Ectodermal cell (in vitro differentiated cells): Measurements from ENCODE around the gene ATXN3L.

ENCODE experiments used
- H3K27ac ChIP-seq: 2 replicates; pipeline ENCODE4 v1.7.0; 2013; ENCODE audit warnings: mild to moderate bottlenecking, low read depth, low read length; ENCODE audit not compliant: insufficient read depth, poor library complexity, severe bottlenecking
- H3K27me3 ChIP-seq: 2 replicates; pipeline ENCODE4 v1.7.0; 2013; ENCODE audit warnings: mild to moderate bottlenecking, low read length; ENCODE audit not compliant: insufficient read depth, control insufficient read depth, poor library complexity, severe bottlenecking
- H3K36me3 ChIP-seq: one replicate; pipeline ENCODE4 v1.7.0; 2013; ENCODE audit warnings: low read length; ENCODE audit not compliant: control insufficient read depth, insufficient read depth
- H3K4me1 ChIP-seq: one replicate; pipeline ENCODE4 v1.7.0; 2013; ENCODE audit warnings: low read length; ENCODE audit not compliant: control insufficient read depth, insufficient read depth
- H3K4me3 ChIP-seq: 2 replicates; pipeline ENCODE4 v1.7.0; 2013; ENCODE audit warnings: low read depth, low read length, control low read depth; ENCODE audit not compliant: insufficient read depth
- H3K9me3 ChIP-seq: 2 replicates; pipeline ENCODE4 v1.7.0; 2013; ENCODE audit warnings: mild to moderate bottlenecking, low read length, moderate library complexity; ENCODE audit not compliant: control insufficient read depth
- WGBS, 2 experiments: methylation state at CpG; one replicate each; pipeline ENCODE4 v1.1.7; 2013; ENCODE audit warnings: missing lambda C conversion rate in 2 of 2; 5-methylcytosine and 5-hydroxymethylcytosine counted together

ATXN3L gene

GRCh38 chrX:13288671-13289070 is 31.2 kb downstream of the ATXN3L start:
- Histone ChIP-seq H3K27me3 (no peaks in the 10 kb centered on the region), H3K9me3 (no peaks in the 10 kb centered on the region), H3K36me3 (no peaks in the 10 kb centered on the region), H3K4me3 (no peak overlapping the region), H3K27ac (no peak overlapping the region), H3K4me1 (no peaks in the 10 kb centered on the region)
- 90 to 100% methylated on average over 1 to 2 of the region's 5 CpGs for WGBS, 2 experiments

- Histone ChIP-seq H3K4me3 (no peak overlapping the region), H3K4me1 (no peaks in the 10 kb centered on the region), H3K36me3 (no peaks in the 10 kb centered on the region), H3K27me3 (no peaks in the 10 kb centered on the region), H3K27ac (no peak overlapping the region), H3K9me3 (no peaks in the 10 kb centered on the region)
- 88 to 100% methylated on average over 1 to 2 of the region's 2 CpGs for WGBS, 2 experiments
Measured at GRCh38 chrX:13287816-13288215, 32.0 kb downstream of the ATXN3L start.

- Histone ChIP-seq H3K27ac (no peak overlapping the region), H3K36me3 (no peaks in the 10 kb centered on the region)
- WGBS, 2 experiments, result 94 to 96% methylated on average over 6 to 7 of the region's 7 CpGs
Measured at GRCh38 chrX:13285693-13286092, 34.2 kb downstream of the ATXN3L start.

GRCh38 chrX:13285229-13285628 is 34.6 kb downstream of the ATXN3L start:
- Histone ChIP-seq H3K4me3 (no peak overlapping the region), H3K9me3 (no peaks in the 10 kb centered on the region), H3K27ac (no peak overlapping the region), H3K36me3 (no peaks in the 10 kb centered on the region), H3K27me3 (no peaks in the 10 kb centered on the region), H3K4me1 (no peaks in the 10 kb centered on the region)
- WGBS, 2 experiments, result 95 to 100% methylated on average over 4 to 5 of the region's 5 CpGs

More at GRCh38 chrX:13285693-13286092, 34.2 kb downstream of the ATXN3L start:
- no peak overlapping the region for H3K4me3 ChIP-seq
- H3K9me3 ChIP-seq, result no peaks in the 10 kb centered on the region
- no peaks in the 10 kb centered on the region for H3K4me1 ChIP-seq
- no peaks in the 10 kb centered on the region for H3K27me3 ChIP-seq

- Histone ChIP-seq H3K4me3 (no peak overlapping the region), H3K4me1 (no peaks in the 10 kb centered on the region), H3K9me3 (no peaks in the 10 kb centered on the region), H3K27me3 (no peaks in the 10 kb centered on the region), H3K27ac (no peak overlapping the region), H3K36me3 (no peaks in the 10 kb centered on the region)
- WGBS, 2 experiments, result 89 to 100% methylated on average over 1 of the region's 1 CpG
Measured at GRCh38 chrX:13284570-13284969, 35.3 kb downstream of the ATXN3L start.

- no peaks in the 10 kb centered on the region for H3K4me1 ChIP-seq
- H3K27me3 ChIP-seq, result no peaks in the 10 kb centered on the region
- H3K36me3 ChIP-seq, result no peaks in the 10 kb centered on the region
- H3K4me3 ChIP-seq, result no peak overlapping the region
- no peaks in the 10 kb centered on the region for H3K9me3 ChIP-seq
- WGBS, 2 experiments, result 7% methylated on average over 1 of the region's 1 CpG; no CpG with 5 or more reads in 1 of the 2 experiments
- peak overlapping the region; percentile 11 for H3K27ac ChIP-seq
Measured at GRCh38 chrX:13283950-13284546, 35.8 kb downstream of the ATXN3L start.

GRCh38 chrX:13283512-13283911 is 36.3 kb downstream of the ATXN3L start:
- H3K27me3 ChIP-seq, result no peaks in the 10 kb centered on the region
- H3K4me3 ChIP-seq, result no peak overlapping the region
- no peaks in the 10 kb centered on the region for H3K36me3 ChIP-seq
- H3K4me1 ChIP-seq, result no peaks in the 10 kb centered on the region
- 32% methylated on average over 2 of the region's 2 CpGs; no CpG with 5 or more reads in 1 of the 2 experiments for WGBS, 2 experiments
- H3K9me3 ChIP-seq, result no peaks in the 10 kb centered on the region
- H3K27ac ChIP-seq, result peak overlapping the region; percentile 11

- Histone ChIP-seq H3K36me3 (no peaks in the 10 kb centered on the region), H3K27ac (no peak overlapping the region)
- WGBS, 2 experiments, result 96 to 97% methylated on average over 5 to 6 of the region's 6 CpGs
Measured at GRCh38 chrX:13281289-13281688, 38.6 kb downstream of the ATXN3L start.

GRCh38 chrX:13279279-13280018 is 40.4 kb downstream of the ATXN3L start:
- H3K4me3 ChIP-seq, result no peak overlapping the region
- no peak overlapping the region for H3K27ac ChIP-seq
- no peaks in the 10 kb centered on the region for H3K4me1 ChIP-seq
- H3K36me3 ChIP-seq, result no peaks in the 10 kb centered on the region
- no peaks in the 10 kb centered on the region for H3K27me3 ChIP-seq
- 83 to 95% methylated on average over 6 to 8 of the region's 9 CpGs for WGBS, 2 experiments
- H3K9me3 ChIP-seq, result no peaks in the 10 kb centered on the region

More at GRCh38 chrX:13281289-13281688, 38.6 kb downstream of the ATXN3L start:
- Histone ChIP-seq H3K27me3 (no peaks in the 10 kb centered on the region), H3K4me3 (no peak overlapping the region), H3K9me3 (no peaks in the 10 kb centered on the region), H3K4me1 (no peaks in the 10 kb centered on the region)

- WGBS, 2 experiments, result 92 to 97% methylated on average over 2 to 3 of the region's 3 CpGs
- Histone ChIP-seq H3K36me3 (no peaks in the 10 kb centered on the region), H3K4me1 (no peaks in the 10 kb centered on the region), H3K27me3 (no peaks in the 10 kb centered on the region), H3K9me3 (no peaks in the 10 kb centered on the region), H3K4me3 (no peak overlapping the region), H3K27ac (no peak overlapping the region)
Measured at GRCh38 chrX:13277539-13277938, 42.3 kb downstream of the ATXN3L start.
